RWPE1 (cell line): ENCODE results near the gene PAK6.
A peak's percentile ranks its signal among the peaks of the same experiment; 100 is the strongest.

ENCODE experiments used
- CTCF ChIA-PET: fragments of 350-600 bp; sonication (Branson Sonifier 250); formaldehyde crosslinking; extraction: SDS; loops from one replicate; lab custom pipeline; 2021; lab: Yijun Ruan, JAX
- POLR2A ChIA-PET: fragments of 400-600 bp; formaldehyde crosslinking; extraction: SDS; loops from one replicate; lab custom pipeline; 2020; ENCODE audit warnings: antibody characterized with exemption; ENCODE audit not compliant: low non-redundant PET; lab: Yijun Ruan, JAX
- DNase-seq: peaks from one replicate; pipeline ENCODE4 v3.0.0; 2012; ENCODE audit warnings: low spot score
- H3K27ac ChIP-seq: fragments of 450-650 bp; 2 replicates; pipeline ENCODE4 v1.5.1; 2017
- CTCF ChIP-seq: fragments of 450-650 bp; conservative IDR thresholded peaks from 2 replicates; pipeline ENCODE4 v1.5.1; 2017; ENCODE audit warnings: low read depth, mild to moderate bottlenecking

PAK6 gene

GRCh38 chr15:40217166-40217824 lies 21.6 kb upstream of the PAK6 start:
- no peak overlapping the region for H3K27ac ChIP-seq
- DNase-seq: peak; percentile 50
- ChIA-PET CTCF (interaction anchor here (0.6 to 2.2 kb wide), 24 partner anchors 9 to 203 kb away, joined by 3 to 112 read pairs (median 4); partner anchors contain the start of gene PAK6), POLR2A (no interaction called here)
- peak; percentile 94 for TF ChIP-seq CTCF

- no peak for DNase-seq
- no peak overlapping the region for H3K27ac ChIP-seq
- ChIA-PET CTCF (interaction anchor here (2.6 kb wide), 1 partner anchor 54 kb away, joined by 15 read pairs; no protein-coding TSS in a partner anchor), POLR2A (no interaction called here)
- no peak for TF ChIP-seq CTCF
These were observed 19.1 kb upstream of the PAK6 start for GRCh38 chr15:40219801-40220200.

GRCh38 chr15:40222131-40222530 lies 16.7 kb upstream of the PAK6 start:
- TF ChIP-seq CTCF: no peak
- POLR2A ChIA-PET: no interaction called here
- CTCF ChIA-PET: interaction anchor here (2.0 kb wide), 1 partner anchor 52 kb away, joined by 10 read pairs; no protein-coding TSS in a partner anchor
- no peak overlapping the region for H3K27ac ChIP-seq
- DNase-seq: no peak

GRCh38 chr15:40226736-40227135 lies 12.1 kb upstream of the PAK6 start:
- CTCF ChIA-PET: interaction anchor here (0.6 to 0.7 kb wide), 2 partner anchors 236 to 667 kb away, joined by 3 read pairs; no protein-coding TSS in a partner anchor
- POLR2A ChIA-PET: no interaction called here
- no peak for TF ChIP-seq CTCF
- no peak overlapping the region for H3K27ac ChIP-seq
- no peak for DNase-seq

- CTCF ChIA-PET: interaction anchor here (1.6 to 6.0 kb wide), 2 partner anchors 12 to 44 kb away, joined by 5 to 44 read pairs; no protein-coding TSS in a partner anchor
- POLR2A ChIA-PET: interaction anchor here (0.9 kb wide), 1 partner anchor 112 kb away, joined by 5 read pairs; the partner anchor contains the start of gene CCDC9B
- TF ChIP-seq CTCF: no peak
These were observed 9.5 kb upstream of the PAK6 start for GRCh38 chr15:40229316-40229715.

GRCh38 chr15:40229956-40230355 lies 8.9 kb upstream of the PAK6 start:
- no peak for TF ChIP-seq CTCF
- no peak for DNase-seq
- CTCF ChIA-PET: interaction anchor here (1.6 to 6.0 kb wide), 2 partner anchors 13 to 44 kb away, joined by 5 to 44 read pairs; no protein-coding TSS in a partner anchor
- H3K27ac ChIP-seq: no peak overlapping the region; the same call in 1 of the 2 replicates
- POLR2A ChIA-PET: interaction anchor here (0.9 kb wide), 1 partner anchor 111 kb away, joined by 5 read pairs; the partner anchor contains the start of gene CCDC9B

More at GRCh38 chr15:40229316-40229715, 9.5 kb upstream of the PAK6 start:
- no peak overlapping the region for H3K27ac ChIP-seq
- DNase-seq: no peak
